ENCODE results near the gene GJA5. TPM values are rescaled to one million over a fixed set of nuclear protein-coding genes. Genes with fewer than 3 reads are reported as not detected.

Gene GJA5
- total RNA-seq, 4 donors from 2014 or later: 9.8 to 14.6 (median 12.0) TPM

DNA sequence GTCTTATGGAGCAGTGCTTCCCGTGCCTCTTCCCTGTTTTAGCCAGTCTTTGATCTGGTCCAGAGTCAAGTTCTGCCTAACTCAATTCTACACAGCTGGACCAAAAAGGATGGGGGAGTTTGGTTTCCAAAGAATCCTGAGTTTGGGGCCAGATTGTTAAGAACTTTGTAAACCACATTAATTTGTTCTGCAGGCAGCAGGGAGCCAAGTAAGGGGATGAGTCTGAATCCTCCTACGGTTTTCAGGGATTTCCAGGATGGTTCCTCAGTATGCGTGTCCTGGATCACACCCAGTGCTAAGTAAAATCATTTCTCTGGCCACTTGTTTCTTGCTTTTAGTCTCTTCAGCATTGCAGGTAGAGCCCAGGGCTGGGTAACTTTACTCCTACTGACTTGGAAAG lies 26.1 kb upstream of the GJA5 start:
- H3K4me3 ChIP-seq: no peak overlapping the region
- no peaks in the 10 kb centered on the region for H3K36me3 ChIP-seq
- H3K27me3 ChIP-seq: peaks cover 0 to 3% (median 0%) of the 10 kb centered on the region in 4 donors
- WGBS: 65% methylated on average over 3 of the region's 3 CpGs
- no peak for DNase-seq (ENCODE audit: extremely low spot score)
- TF ChIP-seq, protein P1, sequence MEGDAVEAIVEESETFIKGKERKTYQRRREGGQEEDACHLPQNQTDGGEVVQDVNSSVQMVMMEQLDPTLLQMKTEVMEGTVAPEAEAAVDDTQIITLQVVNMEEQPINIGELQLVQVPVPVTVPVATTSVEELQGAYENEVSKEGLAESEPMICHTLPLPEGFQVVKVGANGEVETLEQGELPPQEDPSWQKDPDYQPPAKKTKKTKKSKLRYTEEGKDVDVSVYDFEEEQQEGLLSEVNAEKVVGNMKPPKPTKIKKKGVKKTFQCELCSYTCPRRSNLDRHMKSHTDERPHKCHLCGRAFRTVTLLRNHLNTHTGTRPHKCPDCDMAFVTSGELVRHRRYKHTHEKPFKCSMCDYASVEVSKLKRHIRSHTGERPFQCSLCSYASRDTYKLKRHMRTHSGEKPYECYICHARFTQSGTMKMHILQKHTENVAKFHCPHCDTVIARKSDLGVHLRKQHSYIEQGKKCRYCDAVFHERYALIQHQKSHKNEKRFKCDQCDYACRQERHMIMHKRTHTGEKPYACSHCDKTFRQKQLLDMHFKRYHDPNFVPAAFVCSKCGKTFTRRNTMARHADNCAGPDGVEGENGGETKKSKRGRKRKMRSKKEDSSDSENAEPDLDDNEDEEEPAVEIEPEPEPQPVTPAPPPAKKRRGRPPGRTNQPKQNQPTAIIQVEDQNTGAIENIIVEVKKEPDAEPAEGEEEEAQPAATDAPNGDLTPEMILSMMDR (IDR thresholded peaks at IDR 0.05): no peak
- intact Hi-C loops (cut with DNase I): no loop called here
- H3K4me1 ChIP-seq: no peaks in the 10 kb centered on the region
- H3K9me3 ChIP-seq: no peaks in the 10 kb centered on the region
- H3K27ac ChIP-seq (replicated peaks in 1 of 4): no peak overlapping the region

DNA sequence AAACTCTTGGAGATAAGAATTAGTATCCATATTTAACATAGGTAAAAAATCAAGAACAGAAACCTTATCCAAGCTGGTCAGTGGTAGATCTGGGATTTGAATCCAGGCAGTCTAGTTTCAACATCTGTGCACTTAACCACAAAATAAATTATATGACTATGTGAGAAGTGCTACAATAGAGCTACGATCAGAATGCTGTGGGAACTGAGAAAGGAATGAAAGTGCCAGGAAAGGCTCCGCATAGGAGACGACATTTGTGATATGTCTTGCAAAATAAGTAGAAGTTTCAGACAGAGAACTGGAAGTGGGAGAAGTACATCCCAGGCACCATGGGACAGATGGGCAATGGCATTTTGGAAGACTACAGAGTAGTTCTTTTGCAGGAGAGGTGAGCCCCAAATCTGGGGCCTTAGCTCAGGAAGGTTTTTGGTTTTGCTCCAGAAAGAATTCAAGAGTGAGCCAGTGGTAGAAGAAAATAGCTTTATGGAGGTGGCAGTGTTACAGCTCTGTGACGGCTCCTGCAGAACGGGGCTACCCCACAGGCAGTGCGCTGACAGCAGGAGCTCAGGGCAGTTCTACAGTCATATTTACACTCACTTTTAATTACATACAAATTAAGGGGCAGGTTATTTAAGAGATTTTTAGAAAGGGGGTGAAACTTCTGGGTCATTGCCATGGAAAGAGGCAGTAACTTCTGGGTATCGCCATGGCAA lies 25.5 kb upstream of the GJA5 start:
- no peaks in the 10 kb centered on the region for H3K9me3 ChIP-seq
- no peak overlapping the region for H3K27ac ChIP-seq (replicated peaks in 1 of 4)
- no peak for DNase-seq (ENCODE audit: extremely low spot score)
- H3K4me1 ChIP-seq: peaks cover 0 to 3% (median 0%) of the 10 kb centered on the region in 4 donors
- WGBS: 84% methylated on average over 7 of the region's 7 CpGs
- no peak overlapping the region for H3K4me3 ChIP-seq
- intact Hi-C loops (cut with DNase I): no loop called here
- TF ChIP-seq POLR2AphosphoS5 (IDR thresholded peaks at IDR 0.05): no peak
- no peak for TF ChIP-seq EP300 (IDR thresholded peaks at IDR 0.05)
- TF ChIP-seq, protein P1 (IDR thresholded peaks at IDR 0.05): no peak
- TF ChIP-seq POLR2A (IDR thresholded peaks at IDR 0.05; ENCODE audit: low read depth): no peak
- H3K27me3 ChIP-seq: peaks cover 0 to 3% (median 0%) of the 10 kb centered on the region in 4 donors
- no peaks in the 10 kb centered on the region for H3K36me3 ChIP-seq

DNA sequence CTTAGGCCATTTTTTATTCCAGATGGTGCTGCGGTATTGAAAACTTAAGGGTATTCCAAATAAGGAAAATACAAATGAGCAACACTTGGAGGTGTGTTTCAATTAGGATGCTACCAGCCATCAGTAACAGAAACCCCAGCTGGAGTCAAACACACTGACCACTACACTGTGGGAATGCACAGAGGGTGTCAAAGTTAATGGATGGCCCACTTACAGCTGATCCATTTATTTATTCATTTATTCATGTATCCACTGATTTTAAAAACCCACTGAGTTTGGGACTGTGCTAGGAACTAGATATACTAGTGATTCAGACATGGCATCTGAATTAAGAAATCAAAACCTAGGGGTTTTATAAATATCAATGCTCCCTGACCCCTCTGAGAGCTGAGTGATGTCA lies 24.5 kb upstream of the GJA5 start:
- intact Hi-C loops (cut with DNase I): no loop called here
- Histone ChIP-seq H3K27ac (replicated peaks in 1 of 4) (no peak overlapping the region), H3K9me3 (no peaks in the 10 kb centered on the region), H3K4me3 (no peak overlapping the region), H3K36me3 (no peaks in the 10 kb centered on the region), H3K27me3 (peaks cover 0 to 3% (median 0%) of the 10 kb centered on the region in 4 donors), H3K4me1 (peaks cover 0 to 6% (median 0%) of the 10 kb centered on the region in 4 donors)
- TF ChIP-seq EP300 (IDR thresholded peaks at IDR 0.05): no peak
- TF ChIP-seq POLR2AphosphoS5 (IDR thresholded peaks at IDR 0.05): no peak
- TF ChIP-seq, protein P1 (IDR thresholded peaks at IDR 0.05): no peak
- TF ChIP-seq POLR2A (IDR thresholded peaks at IDR 0.05; ENCODE audit: low read depth): no peak
- 75% methylated on average over 1 of the region's 1 CpG for WGBS
- no peak for DNase-seq (ENCODE audit: extremely low spot score)

DNA sequence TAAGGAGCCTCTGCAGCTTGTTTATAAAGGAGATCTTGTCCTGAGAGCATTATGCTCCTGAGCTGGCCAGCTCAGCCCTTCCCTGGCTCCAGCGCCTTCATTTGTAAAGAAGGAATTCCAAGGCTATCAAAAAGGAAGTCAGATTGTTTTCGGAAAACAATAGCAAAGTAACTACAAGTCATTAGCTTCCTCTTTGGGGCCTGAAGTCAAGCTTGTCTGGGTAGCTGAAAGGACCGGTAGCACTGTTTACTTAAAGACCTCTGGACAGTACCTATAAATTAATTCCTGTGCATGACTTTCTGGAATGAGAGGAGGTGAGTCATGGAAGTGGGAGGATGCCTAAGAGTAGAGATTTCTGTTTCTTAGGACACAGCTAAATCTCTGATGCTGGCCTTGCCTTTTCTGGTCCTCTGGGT lies 20.7 kb upstream of the GJA5 start:
- Histone ChIP-seq H3K36me3 (no peaks in the 10 kb centered on the region), H3K4me1 (peaks cover 0 to 6% (median 0%) of the 10 kb centered on the region in 4 donors), H3K4me3 (no peak overlapping the region), H3K9me3 (no peaks in the 10 kb centered on the region), H3K27me3 (no peaks in the 10 kb centered on the region), H3K27ac (replicated peaks in 1 of 4) (no peak overlapping the region)
- no peak for TF ChIP-seq EP300 (IDR thresholded peaks at IDR 0.05)
- TF ChIP-seq POLR2A (IDR thresholded peaks at IDR 0.05; ENCODE audit: low read depth): no peak
- TF ChIP-seq, protein P1 (IDR thresholded peaks at IDR 0.05): no peak
- no peak for TF ChIP-seq POLR2AphosphoS5 (IDR thresholded peaks at IDR 0.05)
- intact Hi-C loops (cut with DNase I): no loop called here
- WGBS: 34% methylated on average over 3 of the region's 3 CpGs
- no peak for DNase-seq (ENCODE audit: extremely low spot score)

DNA sequence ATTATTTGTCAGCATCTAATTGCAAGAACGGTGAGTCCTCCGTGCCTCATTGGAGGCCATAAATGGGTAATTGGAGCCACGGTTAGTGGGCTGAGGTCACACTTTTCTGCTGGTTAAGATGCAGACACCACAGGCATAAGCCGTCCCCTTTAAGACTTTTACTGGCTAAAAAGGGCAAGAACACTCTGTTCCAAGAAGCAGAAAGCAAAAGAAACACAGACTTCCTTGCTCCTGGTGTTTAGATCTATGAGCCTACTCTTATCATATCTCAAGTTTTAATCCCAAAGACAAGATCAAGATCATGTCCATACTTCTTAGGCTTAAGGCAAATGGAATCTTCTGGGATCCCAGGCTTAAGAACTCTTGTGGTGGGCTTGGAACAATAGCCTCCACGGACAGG lies 17.3 kb upstream of the GJA5 start:
- intact Hi-C loops (cut with DNase I): no loop called here
- Histone ChIP-seq H3K27ac (replicated peaks in 1 of 4) (no peak overlapping the region), H3K4me1 (peaks cover 9 to 16% (median 12%) of the 10 kb centered on the region in 4 donors)

More for the DNA sequence above, 17.3 kb upstream of the GJA5 start:
- H3K27me3 ChIP-seq: peaks cover 0 to 5% (median 0%) of the 10 kb centered on the region in 4 donors
- H3K36me3 ChIP-seq: no peaks in the 10 kb centered on the region
- no peak for DNase-seq (ENCODE audit: extremely low spot score)
- H3K9me3 ChIP-seq: no peaks in the 10 kb centered on the region
- WGBS: 61% methylated on average over 5 of the region's 5 CpGs
- H3K4me3 ChIP-seq: no peak overlapping the region
- no peak for TF ChIP-seq POLR2AphosphoS5 (IDR thresholded peaks at IDR 0.05)
